Measurements from ENCODE around the gene GYPB.

DNA sequence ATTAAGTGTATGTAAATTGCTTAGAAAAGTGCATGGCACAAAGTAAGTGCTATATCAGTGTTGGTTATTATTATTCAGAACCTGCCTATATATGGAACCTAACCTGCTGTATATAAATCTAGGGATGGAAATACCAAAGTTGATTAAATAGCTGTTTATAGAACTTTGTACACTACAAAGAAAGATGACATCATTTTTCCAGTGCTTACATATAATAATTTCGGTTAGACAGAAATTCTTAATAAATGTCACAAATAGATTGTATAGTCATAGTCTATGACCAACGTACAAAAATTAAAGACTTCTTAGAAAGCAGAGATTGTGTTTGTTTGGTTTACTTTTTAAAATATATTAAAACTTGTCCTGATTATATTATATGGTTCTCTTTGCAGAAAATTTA is 4.4 kb downstream of the GYPB start:
- TF ChIP-seq, protein P1, sequence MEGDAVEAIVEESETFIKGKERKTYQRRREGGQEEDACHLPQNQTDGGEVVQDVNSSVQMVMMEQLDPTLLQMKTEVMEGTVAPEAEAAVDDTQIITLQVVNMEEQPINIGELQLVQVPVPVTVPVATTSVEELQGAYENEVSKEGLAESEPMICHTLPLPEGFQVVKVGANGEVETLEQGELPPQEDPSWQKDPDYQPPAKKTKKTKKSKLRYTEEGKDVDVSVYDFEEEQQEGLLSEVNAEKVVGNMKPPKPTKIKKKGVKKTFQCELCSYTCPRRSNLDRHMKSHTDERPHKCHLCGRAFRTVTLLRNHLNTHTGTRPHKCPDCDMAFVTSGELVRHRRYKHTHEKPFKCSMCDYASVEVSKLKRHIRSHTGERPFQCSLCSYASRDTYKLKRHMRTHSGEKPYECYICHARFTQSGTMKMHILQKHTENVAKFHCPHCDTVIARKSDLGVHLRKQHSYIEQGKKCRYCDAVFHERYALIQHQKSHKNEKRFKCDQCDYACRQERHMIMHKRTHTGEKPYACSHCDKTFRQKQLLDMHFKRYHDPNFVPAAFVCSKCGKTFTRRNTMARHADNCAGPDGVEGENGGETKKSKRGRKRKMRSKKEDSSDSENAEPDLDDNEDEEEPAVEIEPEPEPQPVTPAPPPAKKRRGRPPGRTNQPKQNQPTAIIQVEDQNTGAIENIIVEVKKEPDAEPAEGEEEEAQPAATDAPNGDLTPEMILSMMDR (conservative IDR thresholded peaks at IDR 0.05; ENCODE audit: low read length) = no peak
- no peak for TF ChIP-seq EZH2phosphoT487 (IDR thresholded peaks at IDR 0.05; ENCODE audit: borderline replicate concordance)
